OCI-LY3 (cell line): ENCODE measurements around the gene SLC25A13.

Source experiments
- EZH2phosphoT487 ChIP-seq: fragments of 200-600 bp; shearing (Covaris generic); IDR thresholded peaks from 2 replicates; pipeline ENCODE4 v1.6.1; 2018; ENCODE audit warnings: antibody characterized with exemption, mixed run types, low read depth
- TF ChIP-seq, protein P1 (sequence below): fragments of 200-600, 300-600 bp; sonication (generic); IDR thresholded peaks from 2 replicates; pipeline ENCODE4 v1.5.1; 2014; ENCODE audit warnings: antibody characterized with exemption, low read length, low read depth

GRCh38 chr7:96212474-96212873 lies 109.4 kb downstream of the SLC25A13 start:
- TF ChIP-seq, protein P1, sequence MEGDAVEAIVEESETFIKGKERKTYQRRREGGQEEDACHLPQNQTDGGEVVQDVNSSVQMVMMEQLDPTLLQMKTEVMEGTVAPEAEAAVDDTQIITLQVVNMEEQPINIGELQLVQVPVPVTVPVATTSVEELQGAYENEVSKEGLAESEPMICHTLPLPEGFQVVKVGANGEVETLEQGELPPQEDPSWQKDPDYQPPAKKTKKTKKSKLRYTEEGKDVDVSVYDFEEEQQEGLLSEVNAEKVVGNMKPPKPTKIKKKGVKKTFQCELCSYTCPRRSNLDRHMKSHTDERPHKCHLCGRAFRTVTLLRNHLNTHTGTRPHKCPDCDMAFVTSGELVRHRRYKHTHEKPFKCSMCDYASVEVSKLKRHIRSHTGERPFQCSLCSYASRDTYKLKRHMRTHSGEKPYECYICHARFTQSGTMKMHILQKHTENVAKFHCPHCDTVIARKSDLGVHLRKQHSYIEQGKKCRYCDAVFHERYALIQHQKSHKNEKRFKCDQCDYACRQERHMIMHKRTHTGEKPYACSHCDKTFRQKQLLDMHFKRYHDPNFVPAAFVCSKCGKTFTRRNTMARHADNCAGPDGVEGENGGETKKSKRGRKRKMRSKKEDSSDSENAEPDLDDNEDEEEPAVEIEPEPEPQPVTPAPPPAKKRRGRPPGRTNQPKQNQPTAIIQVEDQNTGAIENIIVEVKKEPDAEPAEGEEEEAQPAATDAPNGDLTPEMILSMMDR = no peak
- no peak for TF ChIP-seq EZH2phosphoT487
